WTC11 (cell line): ENCODE measurements around the gene NHSL2. TPM values are rescaled to one million over a fixed set of nuclear protein-coding genes. Genes with fewer than 3 reads are reported as not detected.

Experiments
- ATAC-seq: fragments of 200-7000 bp; cut with Tn5 transposase; 2 replicates; pipeline ENCODE4 v1.10.0; 2021; ENCODE audit warnings: mild to moderate bottlenecking, moderate library complexity
- CTCF ChIA-PET: fragments of 300-600 bp; sonication (Branson Sonifier 250); formaldehyde crosslinking; loops from one replicate; lab custom pipeline; 2021; ENCODE audit warnings: antibody characterized with exemption; lab: Charles Lee
- POLR2A ChIA-PET: fragments of 350-600 bp; sonication (Branson Sonifier 250); formaldehyde crosslinking; loops from one replicate; lab custom pipeline; 2021; ENCODE audit warnings: antibody characterized with exemption; lab: Charles Lee
- DNase-seq: peaks from one replicate; pipeline ENCODE4 v3.0.0; 2021; ENCODE audit warnings: low spot score
- H3K27ac Mint-ChIP-seq: 2 replicates; pipeline ENCODE4 v1.8.0; 2021; ENCODE audit warnings: mixed read lengths
- H3K27me3 Mint-ChIP-seq: 2 replicates; pipeline ENCODE4 v1.8.0; 2021; ENCODE audit warnings: low read depth, mild to moderate bottlenecking, moderate library complexity, mixed read lengths
- H3K36me3 Mint-ChIP-seq: 2 replicates; pipeline ENCODE4 v1.8.0; 2021; ENCODE audit warnings: mixed read lengths
- H3K4me1 Mint-ChIP-seq: 2 replicates; pipeline ENCODE4 v1.8.0; 2022; ENCODE audit warnings: mixed read lengths
- H3K4me3 Mint-ChIP-seq: 2 replicates; pipeline ENCODE4 v1.8.0; 2021; ENCODE audit warnings: mild to moderate bottlenecking, moderate library complexity, mixed read lengths
- H3K9me3 Mint-ChIP-seq: 2 replicates; pipeline ENCODE4 v1.8.0; 2021; ENCODE audit warnings: mixed read lengths
- CTCF ChIP-seq: fragments of 200-600 bp; IDR thresholded peaks from 2 replicates; pipeline ENCODE4 v1.8.0; 2022; ENCODE audit warnings: antibody characterized with exemption
- FOXK1 ChIP-seq: sonication (generic); formaldehyde crosslinking; IDR thresholded peaks from 2 replicates; pipeline ENCODE4 v1.8.0; 2022; ENCODE audit warnings: mild to moderate bottlenecking, moderate library complexity, missing genetic modification reagents
- FOXP4 ChIP-seq: sonication (generic); formaldehyde crosslinking; IDR thresholded peaks from 2 replicates; pipeline ENCODE4 v1.8.0; 2022; ENCODE audit warnings: mild to moderate bottlenecking, missing genetic modification reagents
- JUN ChIP-seq: sonication (generic); formaldehyde crosslinking; IDR thresholded peaks from 2 replicates; pipeline ENCODE4 v1.8.0; 2023; ENCODE audit warnings: mild to moderate bottlenecking, missing genetic modification reagents
- PRDM15 ChIP-seq: sonication (generic); formaldehyde crosslinking; IDR thresholded peaks from 2 replicates; pipeline ENCODE4 v1.8.0; 2022; ENCODE audit warnings: missing genetic modification reagents
- PREB ChIP-seq: sonication (generic); formaldehyde crosslinking; IDR thresholded peaks from 2 replicates; pipeline ENCODE4 v1.8.1; 2022; ENCODE audit warnings: mild to moderate bottlenecking, missing genetic modification reagents, moderate library complexity, borderline replicate concordance
- TCF7 ChIP-seq: sonication (generic); formaldehyde crosslinking; IDR thresholded peaks from 2 replicates; pipeline ENCODE4 v1.8.0; 2022; ENCODE audit warnings: mild to moderate bottlenecking, low read depth, missing genetic modification reagents, moderate library complexity
- TEAD4 ChIP-seq: sonication (generic); formaldehyde crosslinking; IDR thresholded peaks from 2 replicates; pipeline ENCODE4 v1.8.0; 2022; ENCODE audit warnings: mild to moderate bottlenecking, missing genetic modification reagents
- USF1 ChIP-seq: sonication (generic); formaldehyde crosslinking; IDR thresholded peaks from 2 replicates; pipeline ENCODE4 v1.8.0; 2022; ENCODE audit warnings: mild to moderate bottlenecking, missing genetic modification reagents
- USF2 ChIP-seq: sonication (generic); formaldehyde crosslinking; IDR thresholded peaks from 2 replicates; pipeline ENCODE4 v1.8.1; 2023; ENCODE audit warnings: mild to moderate bottlenecking, missing genetic modification reagents, moderate library complexity
- ZBTB21 ChIP-seq: sonication (generic); formaldehyde crosslinking; IDR thresholded peaks from 2 replicates; pipeline ENCODE4 v1.8.1; 2023; ENCODE audit warnings: mild to moderate bottlenecking, missing genetic modification reagents, borderline replicate concordance
- ZNF219 ChIP-seq: sonication (generic); formaldehyde crosslinking; IDR thresholded peaks from 2 replicates; pipeline ENCODE4 v1.8.0; 2023; ENCODE audit warnings: missing genetic modification reagents, mild to moderate bottlenecking, borderline replicate concordance
- ZNF232 ChIP-seq: sonication (generic); formaldehyde crosslinking; IDR thresholded peaks from 2 replicates; pipeline ENCODE4 v1.8.0; 2022; ENCODE audit warnings: mild to moderate bottlenecking, missing genetic modification reagents
- total RNA-seq: library from RNA; stranded (reverse); gene quantifications from 3 replicates; pipeline ENCODE4 v1.2.3, GENCODE V29; 2021

Gene NHSL2
- total RNA-seq, 1 experiment from 2014 or later: 7.9 TPM

- no peak for TF ChIP-seq PRDM15 (CRISPR knock-in tag)
- no peak for TF ChIP-seq FOXP4
- TF ChIP-seq ZNF232 (CRISPR knock-in tag): no peak
- no peak for TF ChIP-seq TEAD4 (CRISPR knock-in tag)
Observed at GRCh38 chrX:71919431-71919830, 8.8 kb downstream of the NHSL2 start (continued).

- Mint-ChIP-seq H3K27me3 (no peaks in the 10 kb centered on the region), H3K4me3 (no peak overlapping the region), H3K36me3 (no peaks in the 10 kb centered on the region), H3K27ac (0 out of 2 replicates have a peak overlapping the region, but pooled peaks have one; percentile 36), H3K9me3 (no peaks in the 10 kb centered on the region), H3K4me1 (peaks cover 70% of the 10 kb centered on the region)
- ChIA-PET CTCF (interaction anchor here (0.8 to 2.4 kb wide), 6 partner anchors 9 to 102 kb away, joined by 3 to 17 read pairs (median 4); partner anchors contain the start of gene NHSL2), POLR2A (interaction anchor here (1.4 kb wide), 1 partner anchor 9 kb away, joined by 6 read pairs; the partner anchor contains the start of gene NHSL2)
- no peak for ATAC-seq
- TF ChIP-seq PREB (CRISPR knock-in tag): no peak
- TF ChIP-seq FOXK1: no peak
- TF ChIP-seq ZBTB21: no peak
- no peak for TF ChIP-seq USF2 (CRISPR knock-in tag)
- TF ChIP-seq CTCF: no peak
- no peak for DNase-seq
Observed at GRCh38 chrX:71919886-71920285, 9.2 kb downstream of the NHSL2 start.

- TF ChIP-seq ZNF219 (no peak), TCF7 (CRISPR knock-in tag) (no peak), USF1 (CRISPR knock-in tag) (no peak), JUN (CRISPR knock-in tag) (no peak)
- no peak overlapping the region for H3K4me3 Mint-ChIP-seq
- POLR2A ChIA-PET: no interaction called here
- H3K4me1 Mint-ChIP-seq: peaks cover 63% of the 10 kb centered on the region
- CTCF ChIA-PET: no interaction called here
- H3K27ac Mint-ChIP-seq: no peak overlapping the region; the same call in none of the 2 replicates
- no peaks in the 10 kb centered on the region for H3K9me3 Mint-ChIP-seq
- ATAC-seq: no peak
- H3K27me3 Mint-ChIP-seq: no peaks in the 10 kb centered on the region
- H3K36me3 Mint-ChIP-seq: no peaks in the 10 kb centered on the region
- DNase-seq: no peak
Observed at GRCh38 chrX:71922686-71923085, 12.0 kb downstream of the NHSL2 start.
